ENCODE results near the gene ANXA5. TPM values are rescaled to one million over a fixed set of nuclear protein-coding genes. Genes with fewer than 3 reads are reported as not detected.
"Not testable (repeated sequence)": the region's sequence is repeated elsewhere in the genome, so short reads cannot be mapped to it uniquely, and the experiment has no call there.

ANXA5 gene
- total RNA-seq, 4 donors from 2014 or later: 101 to 107 (median 102) TPM

DNA sequence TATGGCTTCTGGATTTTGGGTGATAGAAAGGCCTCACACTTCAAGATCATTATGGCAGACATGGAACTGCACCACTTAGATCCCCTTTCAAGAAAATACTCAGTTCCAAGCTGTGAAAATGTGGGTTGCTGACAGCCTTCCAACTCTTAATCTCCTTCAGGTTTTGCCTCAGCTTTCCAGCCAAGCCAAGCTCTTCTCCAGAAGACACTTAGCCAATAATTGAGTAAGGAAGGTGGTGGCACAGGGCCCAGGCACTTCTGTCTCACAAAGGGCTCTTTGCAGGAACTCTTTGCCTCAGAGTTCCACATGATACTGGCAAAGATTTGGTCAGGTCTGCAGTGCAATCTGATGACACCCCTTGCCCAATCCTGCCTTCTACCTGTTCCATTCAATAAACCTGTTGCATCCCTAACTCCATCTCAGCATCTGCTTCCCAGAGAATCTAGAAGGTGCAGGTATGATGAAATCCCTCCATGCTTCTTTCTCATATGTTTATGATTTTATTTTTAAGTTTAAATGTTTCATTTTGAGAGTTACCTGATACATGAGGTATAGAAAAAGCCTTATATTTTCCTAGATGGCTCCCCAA, 30.6 kb downstream of the ANXA5 start:
- H3K27me3 ChIP-seq: no peaks in the 10 kb centered on the region
- peaks cover 51% of the 10 kb centered on the region for H3K36me3 ChIP-seq
- H3K9me3 ChIP-seq: no peaks in the 10 kb centered on the region
- H3K4me1 ChIP-seq: peaks cover 4% of the 10 kb centered on the region
- DNase-seq (ENCODE audit: low spot score in 2 of 2): peak in 1 of 2 donors; percentile 68
- H3K4me3 ChIP-seq: no peak overlapping the region
- H3K27ac ChIP-seq: no peak overlapping the region
- TF ChIP-seq POLR2AphosphoS5 (IDR thresholded peaks at IDR 0.05) (no peak), EP300 (IDR thresholded peaks at IDR 0.05) (no peak), POLR2A (IDR thresholded peaks at IDR 0.05) (no peak)
- TF ChIP-seq, protein P1, sequence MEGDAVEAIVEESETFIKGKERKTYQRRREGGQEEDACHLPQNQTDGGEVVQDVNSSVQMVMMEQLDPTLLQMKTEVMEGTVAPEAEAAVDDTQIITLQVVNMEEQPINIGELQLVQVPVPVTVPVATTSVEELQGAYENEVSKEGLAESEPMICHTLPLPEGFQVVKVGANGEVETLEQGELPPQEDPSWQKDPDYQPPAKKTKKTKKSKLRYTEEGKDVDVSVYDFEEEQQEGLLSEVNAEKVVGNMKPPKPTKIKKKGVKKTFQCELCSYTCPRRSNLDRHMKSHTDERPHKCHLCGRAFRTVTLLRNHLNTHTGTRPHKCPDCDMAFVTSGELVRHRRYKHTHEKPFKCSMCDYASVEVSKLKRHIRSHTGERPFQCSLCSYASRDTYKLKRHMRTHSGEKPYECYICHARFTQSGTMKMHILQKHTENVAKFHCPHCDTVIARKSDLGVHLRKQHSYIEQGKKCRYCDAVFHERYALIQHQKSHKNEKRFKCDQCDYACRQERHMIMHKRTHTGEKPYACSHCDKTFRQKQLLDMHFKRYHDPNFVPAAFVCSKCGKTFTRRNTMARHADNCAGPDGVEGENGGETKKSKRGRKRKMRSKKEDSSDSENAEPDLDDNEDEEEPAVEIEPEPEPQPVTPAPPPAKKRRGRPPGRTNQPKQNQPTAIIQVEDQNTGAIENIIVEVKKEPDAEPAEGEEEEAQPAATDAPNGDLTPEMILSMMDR (IDR thresholded peaks at IDR 0.05): no peak

DNA sequence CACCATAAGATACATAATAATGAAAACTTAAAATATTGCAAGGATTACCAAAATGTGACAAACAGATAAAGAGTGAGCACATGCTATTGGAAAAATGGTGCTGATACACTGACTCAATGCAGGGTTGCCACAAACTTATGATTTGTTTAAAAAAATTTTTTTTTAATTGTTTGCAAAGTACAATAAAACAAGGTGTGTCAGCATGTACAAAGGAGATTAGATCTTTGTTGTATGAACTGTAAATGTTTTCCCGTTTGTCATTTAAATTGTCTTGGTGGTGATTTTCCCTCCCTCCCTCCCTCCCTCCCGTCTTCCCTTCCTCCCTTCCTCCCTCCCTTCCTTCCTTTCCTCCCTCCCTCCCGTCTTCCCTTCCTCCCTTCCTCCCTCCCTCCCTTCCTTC, 31.4 kb downstream of the ANXA5 start:
- Histone ChIP-seq H3K27ac (no peak overlapping the region), H3K36me3 (peaks cover 43% of the 10 kb centered on the region), H3K9me3 (no peaks in the 10 kb centered on the region), H3K27me3 (no peaks in the 10 kb centered on the region), H3K4me3 (no peak overlapping the region), H3K4me1 (peaks cover 4% of the 10 kb centered on the region)
- no peak for DNase-seq (ENCODE audit: low spot score in 2 of 2)
- TF ChIP-seq EP300 (IDR thresholded peaks at IDR 0.05) (no peak), POLR2AphosphoS5 (IDR thresholded peaks at IDR 0.05) (no peak), POLR2A (IDR thresholded peaks at IDR 0.05) (no peak)
- TF ChIP-seq, protein P1 (IDR thresholded peaks at IDR 0.05): no peak
- 60% methylated on average over 3 of the region's 3 CpGs for WGBS

DNA sequence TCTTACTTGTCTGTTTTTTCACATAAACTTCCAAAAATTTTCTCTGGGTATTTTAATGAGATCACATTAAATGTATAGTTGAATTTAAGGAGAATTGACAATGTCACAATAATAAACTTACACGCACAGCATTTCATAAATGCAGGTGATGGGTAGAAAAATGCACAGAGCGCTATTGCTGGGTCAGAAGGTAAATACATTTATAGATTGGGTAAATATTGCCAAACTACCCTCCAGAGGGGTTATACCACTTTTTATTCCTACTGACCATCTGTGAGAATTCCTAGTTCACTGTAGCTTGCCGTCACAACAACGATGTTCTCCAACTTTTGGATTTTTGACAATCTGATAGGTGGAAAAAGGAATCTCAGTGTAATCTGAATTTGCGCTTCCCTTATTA, 34.6 kb downstream of the ANXA5 start:
- H3K27me3 ChIP-seq: no peaks in the 10 kb centered on the region
- TF ChIP-seq, protein P1 (IDR thresholded peaks at IDR 0.05): no peak
- TF ChIP-seq POLR2AphosphoS5 (IDR thresholded peaks at IDR 0.05) (no peak), POLR2A (IDR thresholded peaks at IDR 0.05) (no peak), EP300 (IDR thresholded peaks at IDR 0.05) (no peak)
- H3K27ac ChIP-seq: no peak overlapping the region
- no peak overlapping the region for H3K4me3 ChIP-seq
- H3K4me1 ChIP-seq: no peaks in the 10 kb centered on the region
- 77% methylated on average over 5 of the region's 5 CpGs for WGBS
- no peak for DNase-seq (ENCODE audit: low spot score in 2 of 2)
- peaks cover 13% of the 10 kb centered on the region for H3K36me3 ChIP-seq
- no peaks in the 10 kb centered on the region for H3K9me3 ChIP-seq

DNA sequence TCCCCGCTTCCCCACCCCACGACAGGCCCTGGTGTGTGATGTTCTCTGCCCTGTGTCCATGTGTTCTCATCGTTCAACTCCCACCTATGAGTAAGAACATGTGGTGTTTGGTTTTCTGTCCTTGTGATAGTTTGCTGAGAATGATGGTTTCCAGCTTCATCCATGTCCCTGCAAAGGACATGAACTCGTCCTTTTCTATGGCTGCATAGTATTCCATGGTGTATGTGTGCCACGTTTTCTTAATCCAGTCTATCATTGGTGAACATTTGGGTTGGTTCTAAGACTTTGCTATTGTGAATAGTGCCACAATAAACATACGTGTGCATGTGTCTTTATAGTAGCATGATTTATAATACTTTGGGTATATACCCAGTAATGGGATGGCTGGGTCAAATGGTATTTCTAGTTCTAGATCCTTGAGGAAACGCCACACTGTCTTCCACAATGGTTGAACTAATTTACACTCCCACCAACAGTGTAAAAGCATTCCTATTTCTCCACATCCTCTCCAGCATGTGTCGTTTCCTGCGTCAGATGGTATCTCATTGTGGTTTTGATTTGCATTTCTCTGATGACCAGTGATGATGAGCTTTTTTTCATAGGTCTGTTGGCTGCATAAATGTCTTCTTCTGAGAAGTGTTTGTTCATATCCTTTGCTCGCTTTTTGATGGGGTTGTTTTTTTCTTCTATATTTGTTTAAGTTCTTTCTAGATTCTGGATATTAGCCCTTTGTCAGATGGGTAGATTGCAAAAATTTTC, 36.4 kb downstream of the ANXA5 start:
- not testable (repeated sequence) for DNase-seq (ENCODE audit: low spot score in 2 of 2); H3K27me3 ChIP-seq; H3K9me3 ChIP-seq; H3K4me1 ChIP-seq; H3K4me3 ChIP-seq; H3K36me3 ChIP-seq; H3K27ac ChIP-seq
- WGBS: 92% methylated on average over 10 of the region's 10 CpGs

DNA sequence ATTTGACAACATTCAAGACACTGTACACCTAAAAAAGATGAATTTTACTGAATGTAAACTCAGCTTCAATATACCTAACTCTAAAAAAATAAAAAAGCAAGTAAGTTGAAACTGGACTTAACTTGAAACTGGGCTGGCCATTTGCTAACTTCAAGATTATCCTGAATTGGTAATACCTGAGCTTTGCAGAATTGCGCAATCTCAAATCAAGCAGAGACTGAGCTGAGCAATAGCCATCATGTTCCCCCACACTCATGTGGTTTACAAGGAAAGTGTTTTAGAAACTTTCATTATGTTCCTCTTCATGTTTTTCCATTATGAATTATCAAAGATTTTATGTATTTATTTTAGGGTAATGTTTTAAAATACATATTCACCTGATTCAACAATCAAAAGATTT, 38.7 kb downstream of the ANXA5 start:
- Histone ChIP-seq H3K36me3 (no peaks in the 10 kb centered on the region), H3K4me3 (no peak overlapping the region), H3K9me3 (no peaks in the 10 kb centered on the region), H3K27me3 (no peaks in the 10 kb centered on the region), H3K27ac (no peak overlapping the region), H3K4me1 (no peaks in the 10 kb centered on the region)
- 92% methylated on average over 1 of the region's 1 CpG for WGBS
- no peak for DNase-seq (ENCODE audit: low spot score in 2 of 2)
- TF ChIP-seq EP300 (IDR thresholded peaks at IDR 0.05): no peak
- TF ChIP-seq POLR2AphosphoS5 (IDR thresholded peaks at IDR 0.05): no peak
- no peak for TF ChIP-seq POLR2A (IDR thresholded peaks at IDR 0.05)
- TF ChIP-seq, protein P1 (IDR thresholded peaks at IDR 0.05): no peak

Measured in suprapubic skin (tissue), 4 donors.